ENCODE measurements around the gene BCL6. TPM values are rescaled to one million over a fixed set of nuclear protein-coding genes. Genes with fewer than 3 reads are reported as not detected.

Gene BCL6
- total and polyA plus RNA-seq, 10 of the 15 experiments (the other 5 are each of a cell fraction or from before 2014, with no cell fraction given): 0.04 to 0.85 (median 0.15) TPM

DNA sequence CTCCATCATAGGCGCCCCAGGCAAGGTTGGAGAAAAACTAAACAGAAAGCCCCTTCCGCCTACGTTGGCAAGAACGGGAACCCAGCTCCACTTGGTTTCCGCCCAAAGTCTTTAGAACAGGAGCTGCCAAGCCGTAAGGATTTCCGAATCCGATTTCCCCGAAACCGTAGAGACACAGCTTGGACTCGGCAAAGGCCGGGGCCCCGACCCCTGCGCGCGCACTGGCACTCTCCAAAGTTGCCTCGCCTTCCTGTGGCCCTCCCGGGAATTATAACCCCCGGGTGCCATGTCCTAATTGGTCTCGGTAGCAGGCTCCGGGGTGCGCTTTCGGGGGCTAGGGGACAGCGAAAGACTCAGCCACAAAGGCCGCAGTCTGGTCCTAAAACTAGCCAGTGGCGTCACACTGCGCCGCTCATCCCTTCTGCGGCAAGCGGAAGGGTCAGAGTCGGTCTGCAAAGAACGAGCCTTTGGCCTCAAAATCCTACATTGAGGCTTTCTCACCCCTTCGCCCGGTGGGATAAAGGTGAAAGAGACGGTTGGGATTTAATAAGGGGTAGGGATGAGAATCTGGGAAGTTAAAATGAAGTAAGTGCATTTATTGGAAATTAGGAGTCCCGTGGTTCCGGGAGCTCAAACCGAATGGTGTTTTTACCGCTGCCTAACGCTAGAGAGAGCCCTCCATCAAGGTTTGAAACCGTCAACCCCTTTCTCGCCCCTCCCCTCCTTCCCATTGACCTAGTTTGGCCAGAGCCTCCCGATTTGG, 6.8 kb downstream of the BCL6 start (continued):
- TF ChIP-seq TCF7 (IDR thresholded peaks at IDR 0.05; ENCODE audit: borderline replicate concordance) (no peak), IKZF1 (conservative IDR thresholded peaks at IDR 0.05) (0 out of 2 replicates have a peak, but pooled peaks have one; percentile 44)

DNA sequence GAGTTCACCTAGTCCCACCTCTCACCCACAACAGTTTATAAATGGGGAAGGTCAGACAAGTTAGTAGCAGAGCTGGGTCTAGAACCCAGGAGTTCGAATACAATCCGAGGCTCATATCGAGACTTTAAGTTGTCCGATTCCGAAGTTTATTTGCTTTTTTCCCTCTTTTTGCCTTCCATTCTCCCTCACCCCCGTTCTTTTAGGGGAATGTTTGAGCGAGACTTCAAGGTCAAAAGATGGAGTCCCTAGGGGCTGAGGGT, 7.3 kb downstream of the BCL6 start:
- Histone ChIP-seq H3K9me3 (replicated peaks; ENCODE audit: control insufficient read depth, insufficient read depth, low read length) (no peaks in the 10 kb centered on the region), H3K36me3 (ENCODE audit: control insufficient read depth in 2 of 2, insufficient read depth in 2 of 2, low read length in 1 of 2) (no peaks in the 10 kb centered on the region), H2AFZ (ENCODE audit: control insufficient read depth, low read depth, low read length) (no peak overlapping the region), H3K4me2 (ENCODE audit: control insufficient read depth, insufficient read depth) (peak overlapping the region; percentile 83; the same call in 1 of the 2 replicates), H3K9ac (ENCODE audit: control insufficient read depth, insufficient read depth, low read length) (no peak overlapping the region), H3K4me1 (ENCODE audit: control insufficient read depth, insufficient read depth, low read length) (no peaks in the 10 kb centered on the region; the same call in 1 of the 2 replicates), H3K27ac (ENCODE audit: control insufficient read depth, insufficient read depth) (no peak overlapping the region), H3K4me3 (0 out of 2 replicates have a peak overlapping the region, but pooled peaks have one; percentile 22), H4K20me1 (ENCODE audit: control insufficient read depth, insufficient read depth) (no peaks in the 10 kb centered on the region), H3K79me2 (ENCODE audit: control insufficient read depth, insufficient read depth, low read length) (no peaks in the 10 kb centered on the region), H3K27me3 (replicated peaks in 1 of 2; ENCODE audit: control insufficient read depth in 2 of 2, insufficient read depth in 2 of 2, low read length in 1 of 2) (peaks cover 12 to 19% of the 10 kb centered on the region in 2 experiments)
- SMC1A ChIA-PET (ENCODE audit: uncharacterized antibody, unreplicated experiment): interaction anchor here (0.7 to 4.2 kb wide), 8 partner anchors 9 to 1406 kb away, joined by 3 to 118 read pairs (median 4); no protein-coding TSS in a partner anchor
- RAD21 ChIA-PET (ENCODE audit: unreplicated experiment): interaction anchor here (1.1 to 7.2 kb wide), 8 partner anchors 12 to 1406 kb away, joined by 3 to 130 read pairs (median 8); no protein-coding TSS in a partner anchor
- CTCF ChIA-PET: interaction anchor here (1.1 to 9.7 kb wide), 24 partner anchors 11 to 1412 kb away, joined by 3 to 437 read pairs (median 6); partner anchors contain the start of gene RTP4
- POLR2A ChIA-PET: no interaction called here
- ATAC-seq: no peak
- 1% methylated on average over 7 of the region's 7 CpGs for WGBS (ENCODE audit: insufficient coverage, insufficient replicate concordance, low lambda C conversion rate, missing lambda C conversion rate)
- in situ Hi-C loops (cut with MboI) (loop anchor here (5.0 kb wide), 2 partner anchors 1304 to 1409 kb away; no protein-coding TSS in a partner anchor), intact Hi-C loops (cut with micrococcal nuclease; ENCODE audit: unreplicated experiment) (loop anchor here (10.0 kb wide), 1 partner anchor 1087 kb away; no protein-coding TSS in a partner anchor)
- DNase-seq (ENCODE audit: low read depth, low spot score): no peak
- FAIRE-seq: no peak
- no TSS peak for BruUV-seq (replicated peaks)
- TF ChIP-seq EZH2 (IDR thresholded peaks at IDR 0.05; ENCODE audit: borderline replicate concordance, control insufficient read depth, low read depth, low read length) (peak; percentile 94; the same call in 1 of the 2 replicates), NFXL1 (IDR thresholded peaks at IDR 0.05; ENCODE audit: borderline replicate concordance) (no peak), YBX1 (IDR thresholded peaks at IDR 0.05) (no peak), SMAD5 (IDR thresholded peaks at IDR 0.05; ENCODE audit: low read depth) (no peak), POLR2AphosphoS2 (IDR thresholded peaks at IDR 0.05; ENCODE audit: low read depth, low read length) (no peak)
- TF ChIP-seq, protein P1, sequence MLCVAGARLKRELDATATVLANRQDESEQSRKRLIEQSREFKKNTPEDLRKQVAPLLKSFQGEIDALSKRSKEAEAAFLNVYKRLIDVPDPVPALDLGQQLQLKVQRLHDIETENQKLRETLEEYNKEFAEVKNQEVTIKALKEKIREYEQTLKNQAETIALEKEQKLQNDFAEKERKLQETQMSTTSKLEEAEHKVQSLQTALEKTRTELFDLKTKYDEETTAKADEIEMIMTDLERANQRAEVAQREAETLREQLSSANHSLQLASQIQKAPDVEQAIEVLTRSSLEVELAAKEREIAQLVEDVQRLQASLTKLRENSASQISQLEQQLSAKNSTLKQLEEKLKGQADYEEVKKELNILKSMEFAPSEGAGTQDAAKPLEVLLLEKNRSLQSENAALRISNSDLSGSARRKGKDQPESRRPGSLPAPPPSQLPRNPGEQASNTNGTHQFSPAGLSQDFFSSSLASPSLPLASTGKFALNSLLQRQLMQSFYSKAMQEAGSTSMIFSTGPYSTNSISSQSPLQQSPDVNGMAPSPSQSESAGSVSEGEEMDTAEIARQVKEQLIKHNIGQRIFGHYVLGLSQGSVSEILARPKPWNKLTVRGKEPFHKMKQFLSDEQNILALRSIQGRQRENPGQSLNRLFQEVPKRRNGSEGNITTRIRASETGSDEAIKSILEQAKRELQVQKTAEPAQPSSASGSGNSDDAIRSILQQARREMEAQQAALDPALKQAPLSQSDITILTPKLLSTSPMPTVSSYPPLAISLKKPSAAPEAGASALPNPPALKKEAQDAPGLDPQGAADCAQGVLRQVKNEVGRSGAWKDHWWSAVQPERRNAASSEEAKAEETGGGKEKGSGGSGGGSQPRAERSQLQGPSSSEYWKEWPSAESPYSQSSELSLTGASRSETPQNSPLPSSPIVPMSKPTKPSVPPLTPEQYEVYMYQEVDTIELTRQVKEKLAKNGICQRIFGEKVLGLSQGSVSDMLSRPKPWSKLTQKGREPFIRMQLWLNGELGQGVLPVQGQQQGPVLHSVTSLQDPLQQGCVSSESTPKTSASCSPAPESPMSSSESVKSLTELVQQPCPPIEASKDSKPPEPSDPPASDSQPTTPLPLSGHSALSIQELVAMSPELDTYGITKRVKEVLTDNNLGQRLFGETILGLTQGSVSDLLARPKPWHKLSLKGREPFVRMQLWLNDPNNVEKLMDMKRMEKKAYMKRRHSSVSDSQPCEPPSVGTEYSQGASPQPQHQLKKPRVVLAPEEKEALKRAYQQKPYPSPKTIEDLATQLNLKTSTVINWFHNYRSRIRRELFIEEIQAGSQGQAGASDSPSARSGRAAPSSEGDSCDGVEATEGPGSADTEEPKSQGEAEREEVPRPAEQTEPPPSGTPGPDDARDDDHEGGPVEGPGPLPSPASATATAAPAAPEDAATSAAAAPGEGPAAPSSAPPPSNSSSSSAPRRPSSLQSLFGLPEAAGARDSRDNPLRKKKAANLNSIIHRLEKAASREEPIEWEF (IDR thresholded peaks at IDR 0.05; ENCODE audit: insufficient replicate concordance, low read depth, low read length): no peak
- TF ChIP-seq, protein P2, sequence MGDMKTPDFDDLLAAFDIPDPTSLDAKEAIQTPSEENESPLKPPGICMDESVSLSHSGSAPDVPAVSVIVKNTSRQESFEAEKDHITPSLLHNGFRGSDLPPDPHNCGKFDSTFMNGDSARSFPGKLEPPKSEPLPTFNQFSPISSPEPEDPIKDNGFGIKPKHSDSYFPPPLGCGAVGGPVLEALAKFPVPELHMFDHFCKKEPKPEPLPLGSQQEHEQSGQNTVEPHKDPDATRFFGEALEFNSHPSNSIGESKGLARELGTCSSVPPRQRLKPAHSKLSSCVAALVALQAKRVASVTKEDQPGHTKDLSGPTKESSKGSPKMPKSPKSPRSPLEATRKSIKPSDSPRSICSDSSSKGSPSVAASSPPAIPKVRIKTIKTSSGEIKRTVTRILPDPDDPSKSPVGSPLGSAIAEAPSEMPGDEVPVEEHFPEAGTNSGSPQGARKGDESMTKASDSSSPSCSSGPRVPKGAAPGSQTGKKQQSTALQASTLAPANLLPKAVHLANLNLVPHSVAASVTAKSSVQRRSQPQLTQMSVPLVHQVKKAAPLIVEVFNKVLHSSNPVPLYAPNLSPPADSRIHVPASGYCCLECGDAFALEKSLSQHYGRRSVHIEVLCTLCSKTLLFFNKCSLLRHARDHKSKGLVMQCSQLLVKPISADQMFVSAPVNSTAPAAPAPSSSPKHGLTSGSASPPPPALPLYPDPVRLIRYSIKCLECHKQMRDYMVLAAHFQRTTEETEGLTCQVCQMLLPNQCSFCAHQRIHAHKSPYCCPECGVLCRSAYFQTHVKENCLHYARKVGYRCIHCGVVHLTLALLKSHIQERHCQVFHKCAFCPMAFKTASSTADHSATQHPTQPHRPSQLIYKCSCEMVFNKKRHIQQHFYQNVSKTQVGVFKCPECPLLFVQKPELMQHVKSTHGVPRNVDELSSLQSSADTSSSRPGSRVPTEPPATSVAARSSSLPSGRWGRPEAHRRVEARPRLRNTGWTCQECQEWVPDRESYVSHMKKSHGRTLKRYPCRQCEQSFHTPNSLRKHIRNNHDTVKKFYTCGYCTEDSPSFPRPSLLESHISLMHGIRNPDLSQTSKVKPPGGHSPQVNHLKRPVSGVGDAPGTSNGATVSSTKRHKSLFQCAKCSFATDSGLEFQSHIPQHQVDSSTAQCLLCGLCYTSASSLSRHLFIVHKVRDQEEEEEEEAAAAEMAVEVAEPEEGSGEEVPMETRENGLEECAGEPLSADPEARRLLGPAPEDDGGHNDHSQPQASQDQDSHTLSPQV (IDR thresholded peaks at IDR 0.05): no peak
